Esophagus squamous epithelium (tissue), 4 donors: ENCODE data around the gene MAP1B.

Experiments used
- CTCF ChIP-seq, 6 experiments: fragments of 450-650 bp in 4 of 6; fragments of 200-600 bp in 2 of 6; sonication (generic) in 2 of 6; IDR thresholded peaks; one replicate each; pipeline ENCODE4 v1.5.1; 2016 to 2019; ENCODE audit warnings: antibody characterized with exemption in 6 of 6, mild to moderate bottlenecking in 4 of 6, moderate library complexity in 4 of 6
- POLR2A ChIP-seq, 4 donors: fragments of 450-650 bp; IDR thresholded peaks; one replicate each; pipeline ENCODE4 v1.6.1; 2017; ENCODE audit warnings: antibody characterized with exemption in 4 of 4, mild to moderate bottlenecking in 4 of 4, moderate library complexity in 3 of 4

- TF ChIP-seq CTCF (IDR thresholded peaks at IDR 0.05) (no peak), POLR2A (IDR thresholded peaks at IDR 0.05) (no peak)
These were observed 134.2 kb downstream of the MAP1B start for GRCh38 chr5:72241346-72242003.
